Kidney capillary endothelial cell (primary cell): ENCODE results near the gene DYDC2.
"Not testable (repeated sequence)": the region's sequence is repeated elsewhere in the genome, so short reads cannot be mapped to it uniquely, and the experiment has no call there.

ENCODE experiments used
- DNase-seq: peaks from one replicate; pipeline ENCODE4 v3.0.0-alpha.2; 2018; ENCODE audit warnings: low spot score

The DYDC2 gene

DNA sequence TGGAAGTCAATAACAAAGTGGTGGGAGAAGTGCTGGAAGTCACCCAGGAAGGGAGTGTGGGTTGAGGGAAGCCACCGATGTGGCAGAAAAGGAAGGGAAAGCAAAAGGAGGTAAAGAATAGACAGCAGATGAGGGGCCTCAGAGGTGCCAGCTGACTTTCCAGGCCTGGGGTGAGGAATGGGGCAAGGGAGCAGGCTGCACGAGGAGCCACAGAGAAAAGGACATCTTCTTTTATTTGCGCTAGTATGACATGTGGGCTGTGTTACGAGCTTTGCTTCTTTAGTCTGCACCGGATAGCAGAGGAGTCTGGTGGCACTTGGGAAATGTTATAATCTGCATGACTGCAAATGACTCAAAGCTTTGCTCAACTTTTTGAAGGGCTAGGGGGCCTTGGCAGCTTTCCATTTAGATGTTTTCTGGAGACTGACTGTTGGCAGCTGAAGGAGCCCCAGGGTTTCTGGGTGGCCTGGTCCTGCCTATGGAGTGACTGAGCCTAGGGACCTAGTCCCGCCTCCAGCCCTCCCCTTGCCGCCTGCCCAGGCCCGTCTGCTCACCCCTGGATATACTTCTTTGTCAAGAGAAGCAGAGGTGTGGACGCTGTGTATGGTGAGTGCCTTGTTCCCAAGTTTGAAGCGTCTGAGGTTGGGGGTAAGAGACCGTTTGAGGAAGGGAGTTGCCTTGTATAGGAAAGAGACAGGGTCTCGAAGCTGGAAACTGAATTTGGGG lies 56.9 kb downstream of the DYDC2 start:
- DNase-seq, result peak; percentile 60

DNA sequence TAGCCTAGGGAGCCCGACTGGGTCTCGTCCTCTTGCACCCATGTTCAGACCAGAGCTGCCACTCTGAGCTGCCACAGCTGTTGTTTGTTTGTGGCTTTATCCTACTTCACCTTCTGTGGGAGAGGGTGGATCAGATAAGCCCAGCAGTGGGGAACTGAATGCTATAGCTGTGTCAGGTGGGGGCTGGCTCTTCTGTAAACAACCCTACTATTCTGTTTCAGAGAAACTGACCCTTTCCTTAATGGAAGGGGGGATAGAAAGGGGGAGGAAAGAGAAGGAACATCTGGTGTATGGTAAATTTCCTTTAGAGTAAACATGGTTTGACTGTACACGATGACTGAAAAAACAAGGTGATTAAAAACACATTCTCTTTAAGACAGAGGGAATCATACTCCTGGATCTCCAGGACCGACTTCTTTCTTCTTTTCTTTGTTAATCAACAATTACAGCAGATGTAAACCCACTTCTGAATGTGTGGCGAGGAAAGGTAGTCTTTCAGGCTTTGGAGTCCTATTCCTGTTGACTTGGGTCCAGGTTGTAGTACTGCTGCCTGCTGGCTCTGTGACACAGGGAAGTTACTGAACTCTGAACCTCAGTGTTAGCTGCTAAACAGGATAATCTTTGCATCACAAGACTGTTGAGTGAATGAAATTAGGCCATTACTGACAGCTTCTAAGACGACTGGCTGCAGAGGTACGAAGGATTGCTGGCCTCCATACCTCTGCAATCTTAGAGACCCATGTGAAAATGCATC lies 57.7 kb downstream of the DYDC2 start:
- no peak for DNase-seq

DNA sequence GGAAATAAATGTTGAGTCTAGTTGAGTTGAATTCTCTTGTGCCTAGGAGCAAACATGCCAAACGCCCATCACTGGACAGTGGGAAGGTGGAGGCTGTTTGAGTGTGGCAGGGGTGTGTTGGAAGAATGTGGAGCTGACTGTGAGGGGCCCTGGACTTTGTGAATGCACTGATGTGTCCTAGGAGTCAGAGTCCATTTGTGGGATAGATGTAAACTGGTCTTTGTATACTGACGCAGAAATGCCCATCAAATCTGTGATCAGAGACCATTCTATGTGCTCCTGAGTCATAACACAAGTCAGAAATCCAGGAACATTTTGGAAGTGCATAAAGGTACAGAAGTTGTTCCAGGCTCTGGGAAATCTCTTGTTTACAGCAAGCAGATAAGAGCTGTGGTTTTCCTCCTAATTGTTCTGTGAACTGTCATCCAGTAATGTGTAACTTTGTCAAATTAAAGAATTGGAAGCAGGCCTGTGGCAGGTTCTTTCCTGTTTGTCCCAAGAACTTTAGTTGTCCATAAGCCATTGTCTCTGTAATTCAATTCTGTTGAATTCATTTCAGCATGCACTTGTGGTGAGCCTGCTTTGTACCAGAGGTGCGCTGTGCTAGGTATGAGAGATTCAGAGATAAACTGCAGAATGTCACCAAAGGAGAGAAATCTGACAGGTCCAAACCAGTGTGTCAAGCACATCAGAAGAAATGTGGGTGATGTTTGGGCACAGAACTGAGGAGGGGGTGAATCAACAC lies 59.3 kb downstream of the DYDC2 start:
- no peak for DNase-seq

DNA sequence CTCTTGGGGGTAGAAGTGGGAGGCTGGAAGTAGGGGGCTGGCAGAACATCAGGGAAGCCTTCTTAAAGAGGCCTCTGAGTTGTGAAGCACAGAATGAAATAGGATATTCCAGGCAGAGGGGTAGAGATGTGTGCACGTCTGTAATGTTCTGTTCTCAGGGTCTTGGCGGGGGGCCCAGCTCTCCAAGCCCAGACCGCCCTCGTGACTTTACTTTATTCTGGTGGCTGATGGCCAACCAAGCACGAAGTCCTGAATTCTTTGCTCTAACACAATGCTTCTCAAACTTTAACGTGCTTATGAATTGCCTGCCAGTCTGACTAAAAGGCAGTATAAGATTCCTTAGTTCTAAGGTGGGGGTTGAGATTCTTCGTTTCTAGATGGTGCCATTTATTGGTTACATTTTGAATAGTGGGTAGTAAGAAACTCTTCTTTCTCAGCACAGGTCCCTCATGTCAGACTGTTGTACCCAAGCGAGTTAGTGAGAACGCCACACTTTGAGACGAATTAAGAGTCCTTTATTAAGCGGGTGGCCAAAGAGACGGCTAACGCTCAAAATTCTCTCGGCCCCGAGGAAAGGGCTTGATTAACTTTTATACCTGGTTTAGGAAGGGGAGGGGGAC lies 60.0 kb downstream of the DYDC2 start:
- DNase-seq, result no peak

DNA sequence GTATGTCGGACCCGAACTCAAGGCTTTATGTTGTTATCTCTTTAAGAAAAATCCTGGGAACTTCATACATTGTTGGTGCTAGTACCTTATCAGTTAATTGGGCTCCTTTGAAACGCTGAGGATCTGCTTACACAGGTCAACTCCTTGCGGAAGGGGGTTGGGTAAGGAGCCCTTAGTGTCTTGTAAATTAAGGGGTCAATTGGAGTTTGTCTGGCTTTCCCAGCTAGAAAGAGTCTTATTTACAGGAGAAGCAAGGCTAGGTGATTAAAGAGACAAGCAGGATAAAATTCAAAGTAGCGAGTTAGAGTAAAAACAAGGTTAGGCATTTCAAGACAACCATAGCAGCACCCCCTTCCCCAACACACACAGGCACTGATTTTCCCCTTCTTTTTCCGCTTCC lies 60.7 kb downstream of the DYDC2 start:
- not testable (repeated sequence) for DNase-seq
